OCI-LY7 (cell line): ENCODE measurements around the gene DNAJC18. TPM values are rescaled to one million over a fixed set of nuclear protein-coding genes. Genes with fewer than 3 reads are reported as not detected.
"Not testable (repeated sequence)": the region's sequence is repeated elsewhere in the genome, so short reads cannot be mapped to it uniquely, and the experiment has no call there.

Source experiments
- BruUV-seq: library from RNA; stranded (reverse); fragments of 400-500 nt; replicated peaks from 2 replicates; lab custom pipeline; 2021; lab: Mats Ljungman, UMichigan
- CTCF ChIA-PET: fragments of 300-600 bp; sonication (Branson Sonifier 250); formaldehyde crosslinking; loops from one replicate; lab custom pipeline; 2022; ENCODE audit warnings: antibody characterized with exemption; ENCODE audit not compliant: unreplicated experiment; lab: Charles Lee
- POLR2A ChIA-PET: fragments of 300-600 bp; sonication (Branson Sonifier 250); formaldehyde crosslinking; loops from one replicate; lab custom pipeline; 2022; ENCODE audit warnings: antibody characterized with exemption; lab: Charles Lee
- DNase-seq: peaks from one replicate; pipeline ENCODE4 v3.0.0-alpha.2; 2015; ENCODE audit warnings: low spot score
- H2AFZ ChIP-seq: fragments of 200-600 bp; sonication (generic), shearing (Covaris generic); 2 replicates; pipeline ENCODE4 v1.6.1; 2014; ENCODE audit warnings: mild to moderate bottlenecking, antibody characterized with exemption, low read length, moderate library complexity
- H3K27ac ChIP-seq: fragments of 200-600 bp; sonication (generic); 2 replicates; pipeline ENCODE4 v1.5.1; 2014; ENCODE audit warnings: mixed run types, low read depth, mild to moderate bottlenecking, moderate library complexity, low read length, inconsistent platforms; ENCODE audit not compliant: poor library complexity, severe bottlenecking
- H3K36me3 ChIP-seq: fragments of 200-600 bp; sonication (generic); 2 replicates; pipeline ENCODE4 v1.6.1; 2014; ENCODE audit warnings: mild to moderate bottlenecking, antibody characterized with exemption, low read length, moderate library complexity, mixed read lengths; ENCODE audit not compliant: insufficient read depth
- H3K4me1 ChIP-seq: fragments of 200-600 bp; sonication (generic); 2 replicates; pipeline ENCODE4 v1.5.1; 2014; ENCODE audit warnings: mild to moderate bottlenecking, low read length; ENCODE audit not compliant: insufficient read depth, poor library complexity, severe bottlenecking
- H3K4me2 ChIP-seq: fragments of 200-600 bp; sonication (generic); 2 replicates; pipeline ENCODE4 v1.6.1; 2014; ENCODE audit warnings: mild to moderate bottlenecking, low read length
- H3K4me3 ChIP-seq: fragments of 200-600 bp; sonication (generic); 2 replicates; pipeline ENCODE4 v1.5.1; 2014; ENCODE audit warnings: mild to moderate bottlenecking, low read depth, low read length; ENCODE audit not compliant: poor library complexity, severe bottlenecking
- H3K79me2 ChIP-seq: fragments of 200-600 bp; sonication (generic); 2 replicates; pipeline ENCODE4 v1.6.1; 2016; ENCODE audit warnings: low read depth, mild to moderate bottlenecking, low read length, moderate library complexity, mixed read lengths; ENCODE audit not compliant: insufficient read depth
- H3K9me2 ChIP-seq: fragments of 200-600 bp; sonication (generic); 2 replicates; pipeline ENCODE4 v1.6.1; 2016; ENCODE audit warnings: mild to moderate bottlenecking, low read length, mixed read lengths; ENCODE audit not compliant: insufficient read depth
- H3K9me3 ChIP-seq: fragments of 200-600 bp; sonication (generic); 2 replicates; pipeline ENCODE4 v1.6.1; 2014; ENCODE audit warnings: mild to moderate bottlenecking, mixed run types, low read length, mixed read lengths
- H4K20me1 ChIP-seq: fragments of 200-600 bp; sonication (generic); 2 replicates; pipeline ENCODE4 v1.6.1; 2014; ENCODE audit warnings: mild to moderate bottlenecking, antibody characterized with exemption, low read length, moderate library complexity, mixed read lengths; ENCODE audit not compliant: insufficient read depth
- EZH2phosphoT487 ChIP-seq: fragments of 200-600 bp; sonication (generic); IDR thresholded peaks from 2 replicates; pipeline ENCODE4 v1.6.1; 2018; ENCODE audit warnings: low read depth, borderline replicate concordance, mild to moderate bottlenecking, mixed run types, antibody characterized with exemption, low read length, moderate library complexity, mixed read lengths
- intact Hi-C: fragments of 100-400 bp; cut with micrococcal nuclease; formaldehyde crosslinking; loops from one replicate; pipeline ENCODE4 v1.10.0; 2022; ENCODE audit not compliant: unreplicated experiment
- total RNA-seq, 2 experiments: library from RNA; depleted of rRNA in 1 of 2; stranded (reverse); fragments of >200 nt in 1 of 2; shearing (Covaris generic) in 1 of 2; gene quantifications; 2 replicates each; pipeline ENCODE4 v1.2.3, GENCODE V29; 2014 to 2022
- TF ChIP-seq, protein P1 (sequence below): fragments of 200-600 bp; sonication (generic); conservative IDR thresholded peaks from 2 replicates; pipeline ENCODE4 v1.5.1; 2014; ENCODE audit warnings: mild to moderate bottlenecking, antibody characterized with exemption, low read length, moderate library complexity, mixed read lengths

Gene DNAJC18
- total RNA-seq, 2 experiments from 2014 or later = 1.2 to 12.6 TPM

DNA sequence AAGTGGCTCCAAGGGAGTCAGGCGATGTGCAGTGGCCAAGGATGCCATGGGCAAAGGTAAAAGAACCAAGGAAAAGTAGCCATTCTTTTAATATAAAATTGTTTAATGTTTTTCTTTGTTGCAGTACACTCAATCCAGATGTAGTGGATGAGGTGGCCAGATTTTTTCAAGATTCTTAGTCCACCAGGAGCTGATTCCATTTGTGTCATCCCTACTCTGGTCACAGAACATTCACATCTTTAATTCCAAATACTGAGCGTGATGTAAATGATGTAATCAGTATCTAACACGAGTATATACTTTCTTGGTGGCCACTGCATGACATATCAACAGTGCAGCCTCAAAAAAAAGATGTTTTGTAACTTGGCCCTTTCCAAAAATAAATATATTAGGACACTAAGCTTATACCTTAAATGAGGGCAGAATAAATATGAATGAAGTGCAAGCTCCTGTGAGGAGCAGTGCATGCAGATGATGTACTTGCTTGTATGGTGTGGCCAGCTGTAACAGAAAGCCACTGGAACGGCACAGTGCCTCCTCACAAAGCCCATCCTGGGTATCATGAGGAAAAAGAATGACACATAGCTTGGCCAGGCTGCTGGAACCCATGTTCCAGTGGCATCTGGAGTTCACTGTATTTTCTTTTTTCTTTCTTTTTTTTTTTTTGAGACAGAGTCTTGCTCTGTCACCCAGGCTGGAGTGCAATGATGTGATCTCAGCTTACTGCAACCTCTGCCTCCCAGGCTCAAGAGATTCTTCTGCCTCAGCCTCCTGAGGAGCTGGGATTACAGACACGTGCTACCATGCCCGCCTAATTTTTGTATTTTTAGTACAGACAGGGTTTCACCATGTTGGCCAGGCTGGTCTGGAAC is 29.0 kb downstream of the DNAJC18 start:
- TF ChIP-seq EZH2phosphoT487 = no peak
- TF ChIP-seq, protein P1, sequence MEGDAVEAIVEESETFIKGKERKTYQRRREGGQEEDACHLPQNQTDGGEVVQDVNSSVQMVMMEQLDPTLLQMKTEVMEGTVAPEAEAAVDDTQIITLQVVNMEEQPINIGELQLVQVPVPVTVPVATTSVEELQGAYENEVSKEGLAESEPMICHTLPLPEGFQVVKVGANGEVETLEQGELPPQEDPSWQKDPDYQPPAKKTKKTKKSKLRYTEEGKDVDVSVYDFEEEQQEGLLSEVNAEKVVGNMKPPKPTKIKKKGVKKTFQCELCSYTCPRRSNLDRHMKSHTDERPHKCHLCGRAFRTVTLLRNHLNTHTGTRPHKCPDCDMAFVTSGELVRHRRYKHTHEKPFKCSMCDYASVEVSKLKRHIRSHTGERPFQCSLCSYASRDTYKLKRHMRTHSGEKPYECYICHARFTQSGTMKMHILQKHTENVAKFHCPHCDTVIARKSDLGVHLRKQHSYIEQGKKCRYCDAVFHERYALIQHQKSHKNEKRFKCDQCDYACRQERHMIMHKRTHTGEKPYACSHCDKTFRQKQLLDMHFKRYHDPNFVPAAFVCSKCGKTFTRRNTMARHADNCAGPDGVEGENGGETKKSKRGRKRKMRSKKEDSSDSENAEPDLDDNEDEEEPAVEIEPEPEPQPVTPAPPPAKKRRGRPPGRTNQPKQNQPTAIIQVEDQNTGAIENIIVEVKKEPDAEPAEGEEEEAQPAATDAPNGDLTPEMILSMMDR = no peak
- intact Hi-C loops = no loop called here
- H3K9me3 ChIP-seq = no peaks in the 10 kb centered on the region
- no peaks in the 10 kb centered on the region for H4K20me1 ChIP-seq
- H3K9me2 ChIP-seq = no peaks in the 10 kb centered on the region
- ChIA-PET POLR2A (interaction anchor here (0.7 to 1.4 kb wide), 3 partner anchors 23 to 834 kb away, joined by 3 to 5 read pairs (median 3); no protein-coding TSS in a partner anchor), CTCF (interaction anchor here (1.3 kb wide), 1 partner anchor 10 kb away, joined by 3 read pairs; no protein-coding TSS in a partner anchor)
- peaks cover 26% of the 10 kb centered on the region for H3K4me1 ChIP-seq
- no peaks in the 10 kb centered on the region for H3K36me3 ChIP-seq
- BruUV-seq = no TSS peak
- H3K79me2 ChIP-seq = no peaks in the 10 kb centered on the region
- no peak overlapping the region for H2AFZ ChIP-seq
- H3K4me2 ChIP-seq = no peak overlapping the region
- DNase-seq = no peak
- no peak overlapping the region for H3K4me3 ChIP-seq
- no peak overlapping the region for H3K27ac ChIP-seq

DNA sequence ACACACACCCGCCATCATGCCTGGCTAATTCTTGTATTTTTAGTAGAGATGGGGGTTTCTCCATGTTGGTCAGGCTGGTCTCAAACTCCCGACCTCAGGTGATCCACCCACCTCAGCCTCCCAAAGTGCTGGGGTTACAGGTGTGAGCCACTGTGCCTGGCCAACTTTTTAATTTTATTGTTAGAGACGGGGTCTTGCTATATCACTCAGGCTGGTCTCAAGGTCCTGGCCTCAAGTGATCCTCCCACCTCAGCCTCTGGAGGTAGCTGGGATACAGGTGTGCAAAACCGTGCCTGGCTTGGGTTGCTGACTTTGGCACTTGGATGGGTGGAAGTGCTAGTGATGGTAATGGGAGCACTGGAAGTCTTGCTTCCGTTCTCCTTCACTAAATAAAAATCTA is 30.2 kb downstream of the DNAJC18 start:
- H3K36me3 ChIP-seq, CTCF ChIA-PET, H3K79me2 ChIP-seq, H3K27ac ChIP-seq, BruUV-seq, H3K4me2 ChIP-seq, H3K4me3 ChIP-seq, DNase-seq, H3K9me3 ChIP-seq, H4K20me1 ChIP-seq, H3K9me2 ChIP-seq, H2AFZ ChIP-seq: not testable (repeated sequence)
- intact Hi-C loops = loop anchor here (10.0 kb wide), 1 partner anchor 214 kb away; the partner anchor contains the start of gene SIL1
- peaks cover 34% of the 10 kb centered on the region for H3K4me1 ChIP-seq
- POLR2A ChIA-PET = interaction anchor here (0.5 kb wide), 1 partner anchor 89 kb away, joined by 5 read pairs; no protein-coding TSS in a partner anchor

DNA sequence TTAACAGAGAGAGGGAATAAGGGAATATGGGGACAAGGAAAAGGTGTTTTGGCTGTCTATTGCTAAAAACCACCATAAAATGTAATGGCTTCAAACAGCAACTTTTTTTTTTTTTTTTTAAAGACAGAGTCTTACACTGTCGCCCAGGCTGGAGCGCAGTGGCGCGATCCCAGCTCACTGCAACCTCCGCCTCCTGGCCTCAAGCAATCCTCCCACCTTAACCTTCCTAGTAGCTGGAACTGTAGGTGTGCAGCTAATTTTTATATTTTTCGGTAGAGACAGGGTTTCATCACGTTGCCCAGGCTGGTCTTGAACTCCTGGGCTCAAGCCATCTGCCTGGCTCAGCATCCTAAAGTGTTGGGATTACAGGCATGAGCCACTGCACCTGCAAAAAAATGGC is 31.1 kb downstream of the DNAJC18 start:
- Histone ChIP-seq H3K4me1 (peaks cover 38% of the 10 kb centered on the region), H3K4me3 (no peak overlapping the region), H4K20me1 (no peaks in the 10 kb centered on the region), H3K79me2 (no peaks in the 10 kb centered on the region), H3K9me3 (no peaks in the 10 kb centered on the region), H2AFZ (peak overlapping the region; percentile 89), H3K36me3 (no peaks in the 10 kb centered on the region), H3K4me2 (peak overlapping the region; percentile 64), H3K27ac (peak overlapping the region; percentile 68), H3K9me2 (no peaks in the 10 kb centered on the region)
- TF ChIP-seq, protein P1 = no peak
- no peak for TF ChIP-seq EZH2phosphoT487
- DNase-seq = no peak
- POLR2A ChIA-PET = interaction anchor here (0.6 to 1.3 kb wide), 2 partner anchors 31 to 88 kb away, joined by 4 to 5 read pairs; partner anchors contain the start of gene DNAJC18
- intact Hi-C loops = loop anchor here (10.0 kb wide), 1 partner anchor 213 kb away; the partner anchor contains the start of gene SIL1
- CTCF ChIA-PET = interaction anchor here (0.6 kb wide), 1 partner anchor 228 kb away, joined by 3 read pairs; no protein-coding TSS in a partner anchor
- no TSS peak for BruUV-seq
